Astrocyte of the spinal cord (primary cell): ENCODE results near the gene ELMO1.

Source experiments
- DNase-seq: peaks from one replicate; pipeline ENCODE4 v3.0.0; 2011; ENCODE audit warnings: low read depth, low spot score
- H3K4me3 ChIP-seq: 2 replicates; pipeline ENCODE4 v1.5.1; 2011; ENCODE audit warnings: low read depth, mild to moderate bottlenecking, low read length, moderate library complexity
- CTCF ChIP-seq: IDR thresholded peaks from 2 replicates; pipeline ENCODE4 v1.5.1; 2012; ENCODE audit warnings: low read depth, mild to moderate bottlenecking, low read length, inconsistent platforms
- in situ Hi-C: cut with HindIII; loops from 2 replicates; pipeline ENCODE4 v1.10.0; 2017; ENCODE audit warnings: low sequenced_read_pairs

The ELMO1 gene

GRCh38 chr7:36895192-36895591, 553.5 kb downstream of the ELMO1 start:
- no peak overlapping the region for H3K4me3 ChIP-seq
- DNase-seq: peak; percentile 7
- in situ Hi-C loops: no loop called here
- no peak for TF ChIP-seq CTCF

GRCh38 chr7:36894190-36894589, 554.5 kb downstream of the ELMO1 start:
- DNase-seq: no peak
- TF ChIP-seq CTCF: no peak
- no peak overlapping the region for H3K4me3 ChIP-seq
- in situ Hi-C loops: no loop called here

- no peak for TF ChIP-seq CTCF
- H3K4me3 ChIP-seq: no peak overlapping the region
- in situ Hi-C loops: no loop called here
- no peak for DNase-seq
Measured at GRCh38 chr7:36889182-36889581, 559.5 kb downstream of the ELMO1 start.

- TF ChIP-seq CTCF: no peak
- no peak overlapping the region for H3K4me3 ChIP-seq
- in situ Hi-C loops: no loop called here
- DNase-seq: no peak
Measured at GRCh38 chr7:36887969-36888368, 560.7 kb downstream of the ELMO1 start.

- in situ Hi-C loops: no loop called here
- no peak for TF ChIP-seq CTCF
- no peak for DNase-seq
- no peak overlapping the region for H3K4me3 ChIP-seq
Measured at GRCh38 chr7:36887233-36887632, 561.4 kb downstream of the ELMO1 start.

GRCh38 chr7:36884910-36885309, 563.8 kb downstream of the ELMO1 start:
- in situ Hi-C loops: no loop called here
- no peak overlapping the region for H3K4me3 ChIP-seq

More at GRCh38 chr7:36884910-36885309, 563.8 kb downstream of the ELMO1 start:
- TF ChIP-seq CTCF: no peak
- DNase-seq: no peak
